H1 (cell line): Measurements from ENCODE around the gene TEX29. TPM values are rescaled to one million over a fixed set of nuclear protein-coding genes. Genes with fewer than 3 reads are reported as not detected.

Experiments used
- BCL11A ChIP-seq, 2 experiments: IDR thresholded peaks; one replicate each; pipeline ENCODE4 v1.6.1; 2011; ENCODE audit warnings: low read depth in 2 of 2, low read length in 2 of 2, mild to moderate bottlenecking in 2 of 2
- CBX5 ChIP-seq: fragments of 300-800, 300-1000 bp; sonication (generic); IDR thresholded peaks from 2 replicates; pipeline ENCODE4 v1.7.1; 2016; ENCODE audit warnings: antibody characterized with exemption, low read length, low read depth
- EGR1 ChIP-seq: IDR thresholded peaks from 2 replicates; pipeline ENCODE4 v1.6.1; 2011; ENCODE audit warnings: low read depth, low read length, borderline replicate concordance
- GTF2F1 ChIP-seq: IDR thresholded peaks from 2 replicates; pipeline ENCODE4 v1.6.1; 2012; ENCODE audit warnings: low read depth, low read length, improper control_type of control experiment, borderline replicate concordance
- JUND ChIP-seq: IDR thresholded peaks from 2 replicates; pipeline ENCODE4 v1.6.1; 2011; ENCODE audit warnings: mild to moderate bottlenecking, improper control_type of control experiment, low read length
- NRF1 ChIP-seq: IDR thresholded peaks from 2 replicates; pipeline ENCODE4 v1.6.1; 2011; ENCODE audit warnings: mild to moderate bottlenecking, low read depth, low read length, improper control_type of control experiment
- POU5F1 ChIP-seq: IDR thresholded peaks from 2 replicates; pipeline ENCODE4 v1.6.1; 2011; ENCODE audit warnings: low read depth, mild to moderate bottlenecking, low read length, moderate library complexity
- SP4 ChIP-seq: IDR thresholded peaks from 2 replicates; pipeline ENCODE4 v1.6.1; 2012; ENCODE audit warnings: low read length, inconsistent platforms
- TBP ChIP-seq: IDR thresholded peaks from 2 replicates; pipeline ENCODE4 v1.6.1; 2011; ENCODE audit warnings: low read depth, low read length, improper control_type of control experiment
- polyA plus RNA-seq, 7 experiments: library from polyadenylated mRNA; depleted of rRNA in 3 of 7; stranded (reverse) in 5 of 7; unstranded in 2 of 7; fragments of >200 nt in 5 of 7; fragments of 200-250 nt in 2 of 7; gene quantifications; 1 replicate in 5 of 7; 2 replicates in 1 of 7; 4 replicates in 1 of 7; pipeline versions ENCODE4 v1.2.1 to v1.2.3, GENCODE V29; 2011 to 2013; ENCODE audit warnings: missing spikeins in 2 of 7, mixed read lengths in 2 of 7
- total RNA-seq: library from RNA; stranded (reverse); fragmentation: NEBNext Ultra II Directional; extraction: Animal tissue kit (Norgen Biotek cat#: 25700); gene quantifications from 2 replicates; pipeline ENCODE4 v1.2.1, GENCODE V29; 2021
- TF ChIP-seq, protein P1 (sequence below), 3 experiments: IDR thresholded peaks; 1 replicate in 2 of 3; 2 replicates in 1 of 3; pipeline versions ENCODE4 v1.5.1 to v1.6.1; 2011; ENCODE audit warnings: low read length in 3 of 3, mild to moderate bottlenecking in 3 of 3, inconsistent platforms in 2 of 3, low read depth in 1 of 3, moderate library complexity in 1 of 3; ENCODE audit not compliant: insufficient read depth in 1 of 3; ENCODE audit errors: control extremely low read depth in 1 of 3
- TF ChIP-seq, protein P2 (sequence below): IDR thresholded peaks from 2 replicates; pipeline ENCODE4 v1.6.1; 2011; ENCODE audit warnings: low read length, improper control_type of control experiment

TEX29 gene
- total and polyA plus RNA-seq, 2 of the 8 experiments (the other 6 are each of a cell fraction or from before 2014, with no cell fraction given) = 0.08 TPM; not detected in 1

GRCh38 chr13:111302045-111302726 is 18.3 kb upstream of the TEX29 start (continued):
- TF ChIP-seq, protein P1, sequence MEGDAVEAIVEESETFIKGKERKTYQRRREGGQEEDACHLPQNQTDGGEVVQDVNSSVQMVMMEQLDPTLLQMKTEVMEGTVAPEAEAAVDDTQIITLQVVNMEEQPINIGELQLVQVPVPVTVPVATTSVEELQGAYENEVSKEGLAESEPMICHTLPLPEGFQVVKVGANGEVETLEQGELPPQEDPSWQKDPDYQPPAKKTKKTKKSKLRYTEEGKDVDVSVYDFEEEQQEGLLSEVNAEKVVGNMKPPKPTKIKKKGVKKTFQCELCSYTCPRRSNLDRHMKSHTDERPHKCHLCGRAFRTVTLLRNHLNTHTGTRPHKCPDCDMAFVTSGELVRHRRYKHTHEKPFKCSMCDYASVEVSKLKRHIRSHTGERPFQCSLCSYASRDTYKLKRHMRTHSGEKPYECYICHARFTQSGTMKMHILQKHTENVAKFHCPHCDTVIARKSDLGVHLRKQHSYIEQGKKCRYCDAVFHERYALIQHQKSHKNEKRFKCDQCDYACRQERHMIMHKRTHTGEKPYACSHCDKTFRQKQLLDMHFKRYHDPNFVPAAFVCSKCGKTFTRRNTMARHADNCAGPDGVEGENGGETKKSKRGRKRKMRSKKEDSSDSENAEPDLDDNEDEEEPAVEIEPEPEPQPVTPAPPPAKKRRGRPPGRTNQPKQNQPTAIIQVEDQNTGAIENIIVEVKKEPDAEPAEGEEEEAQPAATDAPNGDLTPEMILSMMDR (IDR thresholded peaks at IDR 0.05; ENCODE audit: control extremely low read depth in 1 of 3, insufficient read depth in 1 of 3, low read depth in 1 of 3, low read length in 3 of 3) = no peak
- TF ChIP-seq POU5F1 = no peak
- TF ChIP-seq NRF1 = no peak
- no peak for TF ChIP-seq GTF2F1
- no peak for TF ChIP-seq TBP
- no peak for TF ChIP-seq SP4
- TF ChIP-seq BCL11A (IDR thresholded peaks at IDR 0.05; ENCODE audit: low read depth in 2 of 2, low read length in 2 of 2) = no peak
- TF ChIP-seq CBX5 = no peak
- TF ChIP-seq EGR1 = no peak
- no peak for TF ChIP-seq JUND
- TF ChIP-seq, protein P2, sequence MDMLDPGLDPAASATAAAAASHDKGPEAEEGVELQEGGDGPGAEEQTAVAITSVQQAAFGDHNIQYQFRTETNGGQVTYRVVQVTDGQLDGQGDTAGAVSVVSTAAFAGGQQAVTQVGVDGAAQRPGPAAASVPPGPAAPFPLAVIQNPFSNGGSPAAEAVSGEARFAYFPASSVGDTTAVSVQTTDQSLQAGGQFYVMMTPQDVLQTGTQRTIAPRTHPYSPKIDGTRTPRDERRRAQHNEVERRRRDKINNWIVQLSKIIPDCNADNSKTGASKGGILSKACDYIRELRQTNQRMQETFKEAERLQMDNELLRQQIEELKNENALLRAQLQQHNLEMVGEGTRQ = no peak
